Astrocyte of the hippocampus (primary cell): ENCODE measurements around the gene BORCS8.
A peak's percentile ranks its signal among the peaks of the same experiment; 100 is the strongest.

Experiments used
- DNase-seq: peaks from one replicate; pipeline ENCODE4 v3.0.0; 2011; ENCODE audit warnings: low read depth, low spot score

BORCS8 gene

GRCh38 chr19:19214159-19214490, 22.2 kb upstream of the BORCS8 start:
- DNase-seq = no peak

- no peak for DNase-seq
Observed at GRCh38 chr19:19213426-19214158, 21.6 kb upstream of the BORCS8 start.

- DNase-seq = no peak
Observed at GRCh38 chr19:19212916-19213315, 21.0 kb upstream of the BORCS8 start.

- no peak for DNase-seq
Observed at GRCh38 chr19:19211499-19212420, 19.8 kb upstream of the BORCS8 start, which contains the start of gene NCAN. NCAN (plus strand) TSS chr19:19211958; CDS start chr19:19216954, 4,996 bp downstream.

GRCh38 chr19:19209372-19209771, 17.4 kb upstream of the BORCS8 start:
- no peak for DNase-seq

GRCh38 chr19:19207637-19208572, 16.0 kb upstream of the BORCS8 start:
- no peak for DNase-seq

- DNase-seq = no peak
Observed at GRCh38 chr19:19206938-19207337, 15.0 kb upstream of the BORCS8 start.

- DNase-seq = peak; percentile 46
Observed at GRCh38 chr19:19205416-19206410, 13.8 kb upstream of the BORCS8 start.

- no peak for DNase-seq
Observed at GRCh38 chr19:19204181-19204580, 12.2 kb upstream of the BORCS8 start.

- DNase-seq = peak; percentile 93
Observed at GRCh38 chr19:19203012-19203856, 11.3 kb upstream of the BORCS8 start, which contains the start of gene NR2C2AP. NR2C2AP (minus strand) TSS chr19:19203414; CDS start chr19:19203060, 354 bp downstream.

- peak; percentile 22 for DNase-seq
Observed at GRCh38 chr19:19202707-19203011, 10.7 kb upstream of the BORCS8 start.

- DNase-seq = no peak
Observed at GRCh38 chr19:19201697-19202630, 10.0 kb upstream of the BORCS8 start.

- DNase-seq = no peak
Observed at GRCh38 chr19:19193926-19194325, 2.0 kb upstream of the BORCS8 start.

GRCh38 chr19:19192910-19193423, 1.0 kb upstream of the BORCS8 start:
- DNase-seq = no peak

GRCh38 chr19:19191768-19192077, 229 bp downstream of the BORCS8 start:
- no peak for DNase-seq

- DNase-seq = no peak
Observed at GRCh38 chr19:19186742-19187141, 5.2 kb downstream of the BORCS8 start.

GRCh38 chr19:19185853-19186740, 5.9 kb downstream of the BORCS8 start:
- peak; percentile 50 for DNase-seq
